Muscle of leg (tissue), 11 donors: ENCODE results near the gene EFNA4. TPM values are rescaled to one million over a fixed set of nuclear protein-coding genes. Genes with fewer than 3 reads are reported as not detected.

ENCODE experiments used
- DNase-seq: peaks from one replicate; pipeline ENCODE4 v3.0.0; 2013
- H3K27ac ChIP-seq: one replicate; pipeline ENCODE4 v1.5.1; 2013; ENCODE audit warnings: mild to moderate bottlenecking, low read length, control low read depth
- H3K27me3 ChIP-seq: one replicate; pipeline ENCODE4 v1.6.1; 2013; ENCODE audit warnings: low read length; ENCODE audit not compliant: control insufficient read depth, insufficient read depth
- H3K36me3 ChIP-seq: one replicate; pipeline ENCODE4 v1.6.1; 2013; ENCODE audit warnings: low read length; ENCODE audit not compliant: control insufficient read depth, insufficient read depth
- H3K4me1 ChIP-seq: one replicate; pipeline ENCODE4 v1.6.1; 2013; ENCODE audit warnings: low read length; ENCODE audit not compliant: control insufficient read depth, insufficient read depth
- H3K4me3 ChIP-seq: one replicate; pipeline ENCODE4 v1.5.1; 2013; ENCODE audit warnings: low read length, control low read depth
- H3K9me3 ChIP-seq: replicated peaks from 2 replicates; pipeline ENCODE4 v1.6.1; 2013; ENCODE audit warnings: low read depth, low read length; ENCODE audit not compliant: control insufficient read depth
- WGBS: methylation state at CpG from one replicate; pipeline ENCODE4 v1.1.5; 2013; ENCODE audit warnings: missing lambda C conversion rate; ENCODE audit not compliant: insufficient coverage; 5-methylcytosine and 5-hydroxymethylcytosine counted together
- polyA plus RNA-seq, 8 donors: library from polyadenylated mRNA; unstranded; fragments of 120-200 nt; gene quantifications; one replicate each; pipeline versions ENCODE4 v1.2.1 to v1.2.3, GENCODE V29; 2013; ENCODE audit warnings: inconsistent platforms in 1 of 8, low replicate concordance in 1 of 8; ENCODE audit not compliant: insufficient read length in 8 of 8, insufficient read depth in 1 of 8
- total RNA-seq: library from RNA; stranded (reverse); fragments of 120-200 nt; gene quantifications from one replicate; pipeline ENCODE4 v1.2.4, GENCODE V29; 2013

Gene EFNA4
- total and polyA plus RNA-seq, 9 donors = 5.6 to 9.5 (median 7.2) TPM

- Histone ChIP-seq H3K4me1 (no peaks in the 10 kb centered on the region), H3K27ac (no peak overlapping the region), H3K4me3 (no peak overlapping the region), H3K27me3 (peaks cover 4% of the 10 kb centered on the region), H3K36me3 (no peaks in the 10 kb centered on the region), H3K9me3 (no peaks in the 10 kb centered on the region)
- DNase-seq = no peak
- 76% methylated on average over 6 of the region's 12 CpGs for WGBS
Measured at GRCh38 chr1:155032886-155033285, 30.7 kb upstream of the EFNA4 start.

DNA sequence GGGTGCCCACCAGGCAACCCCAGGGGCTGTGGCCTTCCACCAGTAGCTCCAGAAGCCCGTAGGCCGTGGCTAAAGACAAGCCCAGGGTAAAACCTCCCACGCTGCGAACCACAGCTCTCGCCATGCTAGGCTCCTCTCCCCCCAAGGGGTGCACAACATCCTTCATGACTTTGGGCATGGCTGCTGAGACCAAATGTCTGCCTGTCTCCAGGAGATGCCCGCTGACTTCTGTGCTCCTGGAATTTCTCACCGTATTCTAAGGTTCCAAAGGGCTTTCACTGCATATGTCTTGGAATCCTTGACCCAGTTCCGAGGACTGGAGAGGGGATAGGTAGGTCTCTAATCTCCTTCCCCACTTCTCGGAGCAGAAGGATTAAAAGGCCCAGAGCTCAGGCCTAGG is 30.0 kb upstream of the EFNA4 start, which contains the start of the genes DCST1 and DCST2:
TSS of gene DCST1 (plus strand) at position 301 of the 400 bp plus-strand sequence. CDS start 213 bp downstream, outside the sequence.
TSS of gene DCST2 (minus strand) at position 258 of the 400 bp plus-strand sequence. CDS start at position 178, 80 bp downstream.
- Histone ChIP-seq H3K27ac (no peak within 1 kb of the TSS), H3K4me3 (no peak within 1 kb of the TSS), H3K27me3 (peaks cover 5% of the 10 kb centered on the region), H3K9me3 (no peaks in the 10 kb centered on the region), H3K36me3 (no peaks in the 10 kb centered on the region), H3K4me1 (no peaks in the 10 kb centered on the region)
- WGBS = 90% methylated on average over 8 of the region's 9 CpGs
- DNase-seq = no peak

- Histone ChIP-seq H3K27ac (no peak overlapping the region), H3K36me3 (no peaks in the 10 kb centered on the region), H3K27me3 (peaks cover 7% of the 10 kb centered on the region), H3K4me1 (no peaks in the 10 kb centered on the region), H3K4me3 (no peak overlapping the region), H3K9me3 (no peaks in the 10 kb centered on the region)
- 85% methylated on average over 14 of the region's 20 CpGs for WGBS
- no peak for DNase-seq
Measured at GRCh38 chr1:155034318-155035208, 29.0 kb upstream of the EFNA4 start.

GRCh38 chr1:155035936-155036335 is 27.6 kb upstream of the EFNA4 start:
- Histone ChIP-seq H3K27ac (no peak overlapping the region), H3K4me3 (no peak overlapping the region), H3K27me3 (peaks cover 7% of the 10 kb centered on the region), H3K9me3 (no peaks in the 10 kb centered on the region), H3K36me3 (no peaks in the 10 kb centered on the region), H3K4me1 (no peaks in the 10 kb centered on the region)
- DNase-seq = no peak
- WGBS = no CpG with 5 or more reads among the region's 2 CpGs

- Histone ChIP-seq H3K27ac (no peak overlapping the region), H3K36me3 (no peaks in the 10 kb centered on the region), H3K4me1 (no peaks in the 10 kb centered on the region), H3K9me3 (no peaks in the 10 kb centered on the region), H3K27me3 (peaks cover 7% of the 10 kb centered on the region), H3K4me3 (no peak overlapping the region)
- 60% methylated on average over 3 of the region's 3 CpGs for WGBS
- DNase-seq = no peak
Measured at GRCh38 chr1:155037043-155037442, 26.5 kb upstream of the EFNA4 start.

GRCh38 chr1:155037851-155038441 is 25.6 kb upstream of the EFNA4 start:
- no peak overlapping the region for H3K27ac ChIP-seq
- H3K9me3 ChIP-seq = no peaks in the 10 kb centered on the region
- DNase-seq = no peak
- no peak overlapping the region for H3K4me3 ChIP-seq
- H3K36me3 ChIP-seq = no peaks in the 10 kb centered on the region
- WGBS = 84% methylated on average over 6 of the region's 6 CpGs
- no peaks in the 10 kb centered on the region for H3K4me1 ChIP-seq
- peaks cover 7% of the 10 kb centered on the region for H3K27me3 ChIP-seq

- Histone ChIP-seq H3K27me3 (peaks cover 5% of the 10 kb centered on the region), H3K9me3 (no peaks in the 10 kb centered on the region), H3K36me3 (no peaks in the 10 kb centered on the region), H3K27ac (no peak overlapping the region), H3K4me1 (no peaks in the 10 kb centered on the region), H3K4me3 (no peak overlapping the region)
- no peak for DNase-seq
- 43% methylated on average over 7 of the region's 8 CpGs for WGBS
Measured at GRCh38 chr1:155038602-155039307, 24.8 kb upstream of the EFNA4 start.

DNA sequence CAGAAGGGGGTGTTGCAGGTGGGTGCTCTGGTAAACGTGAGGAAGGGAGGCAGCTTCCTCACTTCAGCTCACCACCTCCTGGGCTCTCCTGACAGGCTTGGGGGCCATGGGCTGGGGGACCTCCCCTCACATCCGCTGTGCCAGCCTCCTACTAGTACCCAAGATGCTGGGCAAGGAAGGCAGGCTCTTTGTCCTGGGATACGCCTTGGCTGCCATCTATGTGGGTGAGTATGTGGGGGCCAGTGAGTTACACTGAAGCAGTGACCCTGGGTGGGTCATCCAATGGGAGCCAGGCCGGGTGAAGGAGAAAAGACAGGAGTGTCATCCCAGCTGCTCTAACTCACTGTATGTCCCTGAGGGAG is 24.3 kb upstream of the EFNA4 start:
- no peak overlapping the region for H3K4me3 ChIP-seq
- no peak overlapping the region for H3K27ac ChIP-seq
- no peaks in the 10 kb centered on the region for H3K4me1 ChIP-seq
- H3K36me3 ChIP-seq = no peaks in the 10 kb centered on the region
- DNase-seq = no peak
- no CpG with 5 or more reads among the region's 4 CpGs for WGBS
- no peaks in the 10 kb centered on the region for H3K9me3 ChIP-seq
- H3K27me3 ChIP-seq = peaks cover 5% of the 10 kb centered on the region

DNA sequence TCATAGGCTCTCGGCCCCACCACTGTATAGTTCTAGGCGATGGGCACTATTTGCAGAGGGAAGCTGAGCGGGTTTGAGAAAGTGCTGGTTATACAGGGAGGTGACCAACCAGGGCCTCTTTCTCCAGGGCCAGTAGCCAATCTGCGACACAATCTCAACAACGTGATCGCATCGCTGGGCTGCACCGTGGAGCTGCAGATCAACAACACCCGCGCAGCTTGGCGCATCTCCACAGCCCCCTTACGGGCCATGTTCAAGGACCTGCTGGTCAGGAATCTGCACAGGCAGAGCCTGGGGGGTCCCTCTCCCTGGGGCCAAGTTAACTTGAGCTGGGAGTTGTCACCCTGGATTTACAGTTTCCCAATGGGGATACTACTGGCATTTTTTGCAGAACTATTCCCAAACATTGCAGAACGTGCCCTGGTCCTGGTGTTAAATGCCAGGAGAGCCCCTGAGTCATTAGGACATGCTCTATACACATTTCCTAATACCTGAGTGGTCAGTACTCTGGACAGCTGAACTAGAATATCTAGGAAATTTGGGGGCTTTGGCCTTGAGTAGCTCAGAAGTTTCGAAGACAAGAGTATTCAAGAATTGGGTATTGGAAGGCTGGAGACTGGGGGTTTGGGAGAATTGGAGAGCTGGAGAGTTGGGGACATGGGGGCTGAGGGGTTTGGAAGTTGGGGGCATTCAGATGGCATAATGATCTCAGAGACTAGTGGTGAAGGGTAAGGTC is 23.0 kb upstream of the EFNA4 start:
- H3K27ac ChIP-seq = no peak overlapping the region
- H3K27me3 ChIP-seq = peaks cover 5% of the 10 kb centered on the region
- WGBS = 89% methylated on average over 12 of the region's 14 CpGs
- no peaks in the 10 kb centered on the region for H3K36me3 ChIP-seq
- H3K4me1 ChIP-seq = peaks cover 5% of the 10 kb centered on the region
- H3K9me3 ChIP-seq = no peaks in the 10 kb centered on the region
- DNase-seq = no peak
- H3K4me3 ChIP-seq = no peak overlapping the region
